Medulla oblongata (tissue), 1 donor: Measurements from ENCODE around the gene MYADML2.
"Not testable (repeated sequence)": the region's sequence is repeated elsewhere in the genome, so short reads cannot be mapped to it uniquely, and the experiment has no call there.

Source experiments
- DNase-seq: peaks from one replicate; pipeline ENCODE4 v3.0.0-alpha.2; 2015; ENCODE audit errors: extremely low spot score

Gene MYADML2

DNA sequence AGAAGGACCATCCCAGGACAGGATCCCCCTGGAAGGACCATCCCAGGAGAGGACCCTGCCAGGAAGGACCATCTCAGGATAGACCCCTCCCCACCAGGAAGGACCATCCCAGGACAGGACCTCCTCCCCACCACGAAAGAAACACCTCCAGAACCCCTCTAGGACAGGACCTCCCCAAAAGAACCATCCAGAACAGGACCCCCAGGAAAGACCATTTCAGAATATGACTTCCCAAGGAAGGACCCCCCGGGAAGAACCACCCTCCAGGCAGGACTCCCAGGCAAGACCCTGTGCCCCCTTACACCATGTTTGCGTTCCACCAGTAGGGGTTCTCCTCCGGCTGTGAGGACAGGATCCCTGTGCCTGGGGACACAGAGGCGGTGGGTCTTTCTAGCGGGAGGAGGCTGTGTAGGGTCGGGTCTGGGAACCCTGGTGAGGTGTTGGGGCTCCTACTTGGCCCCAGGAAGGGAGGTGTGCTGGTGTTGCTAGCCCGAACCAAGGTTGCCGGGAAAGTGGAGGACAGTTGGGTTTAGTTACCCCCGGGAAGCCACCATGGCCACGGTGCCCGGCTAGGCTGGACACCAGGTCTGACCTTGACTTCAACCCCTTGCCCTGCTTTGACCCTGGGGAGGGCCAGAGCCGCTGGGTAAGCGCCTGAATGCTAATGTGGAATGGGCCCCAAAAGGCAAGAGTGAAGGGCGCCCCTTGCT is 11.8 kb upstream of the MYADML2 start:
- no peak for DNase-seq

DNA sequence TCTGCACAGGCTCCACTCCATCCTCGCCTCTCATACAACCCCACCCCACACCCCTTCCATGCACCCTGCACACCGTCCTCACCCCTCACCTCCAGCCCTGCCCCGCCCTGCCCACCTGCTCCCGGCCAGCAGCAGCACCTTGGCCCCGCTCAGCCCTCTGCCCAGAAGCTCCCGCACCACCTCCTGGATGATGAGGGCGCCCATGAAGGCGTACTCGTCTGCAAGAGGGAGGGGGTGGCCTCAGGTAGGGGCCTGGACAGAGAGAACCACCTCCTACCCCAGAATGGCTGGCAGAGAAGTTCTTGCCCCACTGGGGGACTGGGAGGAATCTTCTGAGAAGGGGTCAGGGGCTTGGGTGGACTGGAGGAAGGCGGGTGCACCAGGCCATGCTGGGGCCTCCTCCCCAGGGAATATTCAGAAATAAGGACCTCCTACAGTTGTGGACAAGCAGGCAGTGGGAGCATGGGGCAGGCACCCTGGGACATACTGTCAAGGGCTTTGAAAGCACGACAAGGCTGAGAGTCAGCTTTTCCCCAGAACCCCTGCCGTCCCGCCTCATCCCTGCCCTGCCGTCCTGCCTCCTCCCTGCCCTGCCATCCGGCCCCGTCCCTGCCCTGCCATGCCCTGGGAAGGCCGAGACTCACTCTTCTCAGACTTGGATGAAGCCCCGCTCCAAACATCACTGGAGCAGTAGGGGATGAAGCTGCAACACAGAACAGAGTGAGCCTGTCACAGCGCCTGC is 10.8 kb upstream of the MYADML2 start:
- no peak for DNase-seq

DNA sequence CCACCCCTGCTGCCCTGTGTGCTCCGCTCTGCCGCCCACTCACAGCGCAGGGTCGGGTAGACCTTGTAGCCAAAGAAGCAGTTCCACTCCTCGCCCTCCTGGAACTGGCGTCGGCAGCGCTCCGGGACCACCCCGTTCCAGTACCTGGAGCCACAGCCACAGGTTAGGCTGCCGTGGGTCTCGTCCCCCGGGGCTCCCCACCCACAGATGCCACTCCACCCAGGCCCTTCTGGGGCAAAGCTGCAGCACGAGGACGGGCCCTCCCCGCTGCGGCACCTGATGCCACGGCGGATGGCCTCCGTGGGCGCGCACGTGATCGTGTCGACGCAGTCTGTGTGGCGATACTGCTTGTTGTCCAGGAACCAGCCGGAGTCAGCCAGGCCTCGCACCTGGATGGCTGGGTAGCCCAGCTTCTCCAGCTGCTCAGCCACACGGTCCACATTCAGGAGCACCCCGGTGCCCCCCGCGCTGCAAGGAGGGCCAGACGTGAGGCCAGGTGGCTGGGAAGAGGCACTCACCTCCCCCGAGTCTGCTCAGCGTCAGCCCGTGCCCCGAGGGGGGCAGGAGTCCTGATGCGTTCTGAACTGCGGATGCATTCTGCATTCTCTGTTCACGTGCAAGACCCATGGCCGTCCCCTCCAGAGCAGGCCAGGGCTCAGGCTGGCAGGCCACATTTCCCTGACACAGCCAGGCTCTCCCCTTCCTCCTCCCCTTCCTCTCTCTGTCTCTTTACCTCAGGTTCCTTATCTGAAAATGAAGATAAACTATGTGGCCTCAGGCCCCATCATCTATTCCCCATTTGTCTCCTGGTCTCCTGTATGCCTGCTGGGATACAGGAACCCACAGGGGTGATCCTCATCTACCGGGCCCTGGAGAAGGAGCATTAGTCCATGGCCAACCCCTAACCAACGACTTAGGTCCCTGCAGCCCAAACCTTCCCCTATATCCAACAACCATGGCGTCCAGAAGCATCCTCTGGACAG is 9.9 kb upstream of the MYADML2 start:
- no peak for DNase-seq

DNA sequence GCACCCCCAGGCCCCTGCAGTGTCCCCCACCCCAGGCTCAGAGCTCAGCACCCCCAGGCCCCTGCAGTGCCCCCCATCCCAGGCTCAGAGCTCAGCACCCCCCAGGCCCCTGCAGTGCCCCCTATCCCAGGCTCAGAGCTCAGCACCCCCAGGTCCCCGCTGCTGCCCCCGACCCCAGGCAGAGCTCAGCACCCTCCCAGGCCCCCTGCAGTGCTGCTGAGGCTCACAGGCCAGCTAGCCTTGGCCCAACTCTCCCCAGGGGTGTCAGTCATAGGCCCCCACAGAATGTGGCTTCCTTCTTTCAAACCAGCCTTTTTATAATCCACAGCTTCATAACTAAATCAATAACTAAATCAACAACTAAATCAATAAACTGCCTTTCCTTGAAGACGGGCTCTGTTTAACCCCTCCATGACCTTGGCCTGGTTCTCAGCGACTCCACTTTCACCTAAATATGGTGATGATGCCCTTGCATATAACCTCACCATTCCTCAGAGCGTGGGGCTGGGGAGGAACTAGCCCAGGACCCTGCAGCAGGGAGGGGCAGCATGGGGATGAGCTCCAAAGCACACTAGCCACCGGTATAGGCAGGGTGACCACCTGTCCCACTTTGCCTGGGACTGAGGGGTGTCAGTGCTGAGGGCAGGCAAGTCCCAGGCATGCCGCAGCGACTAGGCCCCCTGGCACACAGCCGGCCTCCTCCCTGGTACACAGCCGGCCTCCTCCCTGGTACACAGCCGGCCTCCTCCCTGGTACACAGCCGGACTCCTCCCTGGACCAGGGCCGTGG is 8.9 kb upstream of the MYADML2 start:
- no peak for DNase-seq

GRCh38 chr17:81955058-81955681 is 8.1 kb upstream of the MYADML2 start:
- no peak for DNase-seq

DNA sequence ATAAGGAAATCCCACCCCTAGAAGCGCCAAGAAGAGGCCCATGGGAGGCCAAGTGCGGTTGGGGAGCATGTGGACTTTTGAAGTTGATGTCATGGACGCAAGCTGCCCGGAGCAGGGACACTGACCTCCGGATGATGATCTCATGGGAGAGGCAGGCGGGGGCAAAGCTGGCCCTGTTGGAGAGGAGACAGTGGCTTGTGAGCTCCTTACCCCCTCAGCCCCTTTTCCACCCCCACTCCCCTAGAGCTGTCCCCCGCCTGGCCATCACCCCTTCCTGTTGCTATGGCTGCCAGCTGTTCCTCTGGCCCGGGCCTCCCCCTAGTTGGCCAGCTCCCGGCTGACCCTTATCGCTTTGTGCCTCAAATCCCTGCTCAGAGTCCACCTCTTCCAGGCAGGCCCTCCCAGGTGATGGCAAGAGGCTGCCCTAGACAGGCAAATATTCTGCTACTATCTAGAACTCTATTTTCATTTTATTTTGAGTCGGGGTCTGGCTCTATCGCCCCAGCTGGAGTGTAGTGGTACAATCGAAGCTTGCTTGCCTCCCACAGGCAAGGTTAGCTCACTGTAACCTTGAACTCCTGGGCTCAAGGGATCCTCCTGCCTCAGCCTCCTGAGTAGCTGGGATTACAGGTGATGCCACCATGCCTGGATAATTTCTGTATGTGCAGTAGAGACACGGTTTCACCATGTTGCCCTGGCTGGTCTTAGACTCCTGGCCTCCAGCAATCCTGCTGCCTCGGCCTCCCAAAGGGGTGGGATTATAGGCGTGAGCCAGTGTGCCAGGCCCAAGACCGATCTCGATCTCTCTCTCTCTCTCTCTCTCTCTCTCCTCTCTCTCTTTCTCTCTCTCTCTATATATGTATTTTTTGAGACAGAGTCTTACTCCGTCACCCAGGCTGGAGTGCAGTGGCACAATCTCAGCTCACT is 7.4 kb upstream of the MYADML2 start:
- DNase-seq = no peak

- not testable (repeated sequence) for DNase-seq
Measured at GRCh38 chr17:81953443-81953842, 6.4 kb upstream of the MYADML2 start.

- no peak for DNase-seq
Measured at GRCh38 chr17:81952792-81953228, 5.8 kb upstream of the MYADML2 start.

DNA sequence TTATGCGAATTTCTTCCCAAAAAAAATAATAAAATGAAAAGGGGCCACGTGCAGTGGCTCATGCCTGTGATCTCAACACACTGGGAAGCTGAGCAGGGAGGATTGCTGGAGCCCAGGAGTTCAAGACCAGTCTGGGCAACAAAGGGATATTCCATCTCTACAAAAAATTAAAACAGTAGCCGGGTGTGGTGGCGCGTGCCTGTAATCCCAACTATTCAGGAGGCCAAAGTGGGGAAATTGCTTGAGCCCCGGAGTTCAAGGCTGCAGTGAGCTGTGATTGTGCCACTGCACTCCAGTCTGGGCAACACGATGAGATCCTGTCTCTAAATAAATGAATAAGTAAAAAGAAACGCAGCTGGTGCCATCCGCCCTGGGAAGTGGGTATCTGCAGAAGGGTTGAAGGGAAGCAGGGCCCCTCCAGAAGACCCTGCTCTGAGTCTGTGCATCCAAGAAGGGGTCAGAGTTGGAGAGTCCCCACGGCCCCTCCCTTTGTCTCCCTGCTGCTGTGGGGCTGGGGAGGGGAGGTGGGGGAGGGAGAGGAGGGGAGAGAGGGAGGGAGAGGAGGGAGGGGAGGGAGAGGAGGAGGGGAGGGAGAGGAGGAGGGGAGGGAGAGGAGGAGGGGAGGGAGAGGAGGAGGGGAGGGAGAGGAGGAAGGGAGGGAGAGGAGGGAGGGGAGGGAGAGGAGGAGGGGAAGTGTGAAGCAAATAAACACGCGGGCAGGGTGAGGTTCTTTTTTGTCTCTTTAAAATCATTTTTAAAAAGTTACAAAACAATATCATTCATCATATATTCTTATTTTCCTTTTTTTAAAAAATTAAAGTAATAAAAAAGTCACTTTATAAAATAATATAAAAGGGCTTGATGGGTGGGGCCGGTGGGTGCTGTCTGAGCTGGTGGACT is 5.0 kb upstream of the MYADML2 start:
- no peak for DNase-seq

- no peak for DNase-seq
Measured at GRCh38 chr17:81950501-81950900, 3.5 kb upstream of the MYADML2 start.

GRCh38 chr17:81948635-81949378 is 1.8 kb upstream of the MYADML2 start:
- no peak for DNase-seq

GRCh38 chr17:81944858-81945257 is 2.2 kb downstream of the MYADML2 start:
- no peak for DNase-seq

DNA sequence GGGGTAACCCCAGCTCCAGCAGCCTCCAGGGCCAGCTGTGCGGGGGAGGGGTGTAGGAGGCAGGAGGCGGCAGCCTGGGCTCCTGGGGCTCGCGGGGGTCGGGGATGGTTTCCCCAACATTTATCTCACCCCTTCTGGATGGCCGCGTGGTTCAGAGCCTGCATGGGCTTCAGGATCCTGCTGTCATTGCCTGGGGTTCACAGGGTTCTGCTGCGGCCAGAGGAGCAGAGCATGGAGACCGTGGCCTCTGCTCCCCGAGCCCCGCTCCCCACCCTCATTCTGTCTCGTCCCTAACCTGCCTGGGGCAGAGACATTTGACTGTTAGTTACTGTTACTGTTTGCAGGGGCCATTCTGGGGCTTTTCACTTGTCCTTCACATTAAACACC is 4.9 kb downstream of the MYADML2 start:
- no peak for DNase-seq

DNA sequence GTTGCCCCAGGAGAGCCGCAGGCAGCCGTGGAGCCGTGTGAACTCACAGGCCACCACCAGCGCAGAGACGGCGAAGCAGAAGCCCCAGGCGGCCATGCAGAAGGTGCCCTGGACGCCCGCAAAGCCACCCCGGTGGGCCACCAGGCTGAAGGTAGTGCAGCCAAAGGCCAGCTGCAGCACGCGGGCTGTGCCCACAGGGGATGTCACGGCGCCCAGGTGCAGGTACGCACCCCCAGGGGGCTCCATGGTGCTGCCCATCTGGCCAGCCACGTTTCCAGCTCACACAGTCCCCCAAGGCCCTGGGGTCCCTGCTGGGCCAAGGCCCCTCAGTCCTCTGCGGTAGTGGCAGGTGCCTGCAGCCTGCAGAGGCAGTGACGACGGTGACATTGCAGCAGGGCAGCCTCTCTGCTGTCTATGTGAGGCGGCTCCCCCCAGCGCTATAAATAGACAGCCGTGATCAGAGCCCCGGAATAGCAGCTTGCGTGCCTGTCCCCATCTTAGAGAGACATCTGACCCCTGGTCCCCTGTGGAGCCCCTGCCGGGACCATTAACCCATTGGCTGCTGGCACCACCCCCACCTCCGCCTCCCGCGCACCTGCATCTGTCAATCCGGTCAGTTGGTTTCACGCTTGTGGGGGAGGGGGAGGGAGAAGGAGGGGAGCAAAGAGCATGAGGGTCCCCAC is 5.4 kb downstream of the MYADML2 start:
- DNase-seq = no peak

DNA sequence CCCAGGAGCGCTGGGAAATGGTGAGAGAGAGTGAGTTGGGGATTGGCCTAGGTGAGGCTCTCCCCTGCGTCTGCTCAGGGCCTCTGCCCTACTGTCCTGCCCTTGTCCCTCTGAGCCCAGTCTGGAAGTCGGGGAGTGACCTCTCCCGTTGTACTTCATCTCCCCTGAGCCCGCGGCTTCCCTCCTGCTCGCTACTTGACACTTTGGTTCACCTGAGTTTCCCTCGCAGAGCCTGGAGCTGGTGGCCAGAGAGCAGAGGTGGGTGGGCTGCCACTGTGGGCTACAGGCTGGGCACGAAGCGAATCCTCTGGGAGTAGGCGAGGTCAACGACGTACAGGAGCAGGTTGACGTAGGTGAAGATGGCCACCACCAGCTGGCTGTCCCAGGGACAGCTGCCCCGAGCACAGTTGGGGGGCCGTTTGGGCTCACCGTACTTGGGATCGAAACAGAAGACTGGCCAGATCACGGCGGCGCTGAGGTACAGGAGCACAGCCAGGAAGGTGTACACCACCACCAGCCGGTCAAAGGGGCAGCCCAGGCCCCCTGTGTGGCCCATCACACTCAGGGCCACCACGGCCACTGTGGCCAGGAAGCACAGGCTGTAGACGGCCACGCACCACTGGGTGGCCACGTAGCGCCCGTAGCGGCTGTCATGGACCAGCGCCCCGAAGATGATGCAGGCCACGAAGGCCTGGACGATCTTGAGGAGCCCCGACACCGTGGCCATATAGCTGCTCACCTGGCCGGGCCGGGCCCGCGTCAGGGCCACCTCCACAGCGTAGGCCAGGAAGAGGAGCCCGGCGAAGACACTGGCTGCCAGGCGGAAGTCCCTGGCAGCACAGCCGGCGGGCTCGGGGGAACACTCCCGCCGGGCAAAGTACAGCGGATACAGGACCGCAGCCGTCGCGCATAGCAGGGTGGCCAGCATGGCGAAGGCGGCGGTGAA is 6.2 kb downstream of the MYADML2 start:
- no peak for DNase-seq

DNA sequence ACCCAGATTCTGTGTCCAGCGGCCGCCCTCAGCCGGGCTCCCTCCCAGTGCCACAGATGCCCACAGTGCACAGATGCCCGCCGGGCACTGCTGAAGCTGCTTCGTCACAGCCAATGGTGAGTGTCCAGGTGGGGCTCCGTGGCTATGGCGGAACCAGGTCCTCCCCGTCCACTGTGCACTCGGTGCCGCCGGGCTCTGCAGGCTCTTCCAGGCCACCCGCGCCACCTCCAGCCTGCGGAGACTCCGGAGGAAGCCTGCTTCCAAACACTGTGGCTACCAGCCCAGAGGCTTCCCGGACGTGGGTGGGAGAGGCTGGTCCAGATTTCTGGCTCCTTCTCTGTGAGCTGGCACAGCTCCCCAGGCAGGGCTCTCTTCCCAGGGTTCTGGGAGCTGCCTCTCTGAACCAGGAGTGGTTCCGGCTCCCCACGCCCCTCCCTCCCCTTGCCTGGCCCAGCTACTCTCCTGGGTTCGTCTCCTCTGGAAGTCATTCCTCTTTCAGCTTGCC is 7.1 kb downstream of the MYADML2 start:
- peak; percentile 74 for DNase-seq
